Measurements from ENCODE around the gene HTRA2.

Gene HTRA2

DNA sequence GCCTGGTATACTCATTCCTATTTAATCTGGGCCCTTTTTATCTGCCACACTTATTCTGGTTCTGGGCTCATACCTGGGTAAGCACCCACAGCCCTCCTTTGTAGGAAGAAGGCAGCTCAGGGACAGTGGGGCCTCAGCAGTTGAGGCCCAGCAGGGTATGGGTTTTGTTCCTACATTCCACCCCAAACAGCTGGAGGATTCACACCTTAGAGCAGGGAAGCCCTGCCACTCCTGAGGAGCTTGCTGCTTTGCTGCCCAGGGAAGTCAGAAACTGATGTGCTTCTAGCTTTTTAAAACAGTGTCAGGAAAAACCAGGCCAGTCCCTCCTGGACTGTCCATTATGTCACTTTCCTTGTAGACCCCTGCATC, 29.2 kb upstream of the HTRA2 start:
- no peak for DNase-seq (ENCODE audit: low read depth)

DNA sequence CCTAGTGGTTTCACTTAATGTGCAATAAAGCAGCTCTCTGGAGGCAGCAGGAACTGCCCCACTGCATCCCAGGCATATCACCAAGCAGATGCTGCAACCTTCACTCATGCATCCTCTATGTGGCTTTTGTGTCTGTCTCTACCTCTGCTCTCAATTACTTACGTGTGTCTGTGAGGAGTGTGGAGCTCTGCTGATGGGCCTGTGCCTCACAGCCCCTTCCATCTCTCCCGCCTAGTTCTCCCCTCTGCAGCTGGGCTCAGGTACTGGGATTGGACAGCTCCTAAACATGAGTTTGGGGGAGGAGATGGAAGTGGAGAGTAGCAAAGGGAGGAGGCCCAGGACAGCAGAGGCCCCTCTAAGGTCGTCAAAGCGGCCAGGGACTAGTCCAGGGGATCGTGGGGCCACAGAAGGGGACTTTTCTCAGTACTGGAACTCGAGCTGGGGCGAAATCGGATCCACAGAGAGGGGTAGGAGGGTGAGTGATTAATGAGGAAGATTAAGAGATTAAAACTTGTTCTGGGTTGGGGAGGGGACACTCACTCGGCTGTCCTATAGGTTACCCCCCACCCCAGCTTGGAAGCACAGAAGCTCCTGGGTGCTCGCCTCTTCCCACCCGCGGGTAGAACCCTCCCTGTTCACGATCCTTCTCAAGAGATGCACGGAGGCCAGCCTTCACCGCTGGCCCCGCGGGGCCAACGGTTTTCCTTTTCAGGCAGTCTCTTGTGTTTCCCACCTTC, 28.2 kb upstream of the HTRA2 start:
- DNase-seq (ENCODE audit: low read depth) = no peak

DNA sequence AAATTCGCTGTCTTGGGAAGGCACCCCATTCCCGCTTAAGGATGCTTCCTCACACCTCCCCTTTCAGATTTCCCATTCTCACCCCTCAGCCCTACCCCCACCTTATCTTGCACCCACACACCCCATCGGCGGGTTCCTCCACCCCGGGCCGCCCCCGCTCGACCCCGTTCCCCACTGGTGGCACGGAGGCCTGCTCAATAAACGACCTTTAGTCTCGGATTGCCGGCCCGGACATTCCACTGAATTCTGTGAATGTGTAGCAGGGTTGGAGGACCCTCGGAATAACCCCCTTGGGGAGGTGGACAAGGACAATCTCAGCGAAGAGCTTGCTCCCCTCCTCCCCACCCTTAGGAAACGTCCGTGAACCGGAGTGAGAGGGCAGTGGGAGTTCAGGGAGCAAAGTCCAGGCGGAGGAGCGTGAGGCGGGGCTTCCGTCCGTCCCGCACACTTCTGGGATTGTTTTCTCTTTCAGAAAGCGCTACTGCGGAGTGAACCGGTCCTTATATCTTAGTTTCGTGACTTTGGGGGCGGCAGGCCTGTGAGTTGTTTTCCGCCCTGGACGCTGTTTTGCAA, 27.5 kb upstream of the HTRA2 start:
- DNase-seq (ENCODE audit: low read depth) = no peak

DNA sequence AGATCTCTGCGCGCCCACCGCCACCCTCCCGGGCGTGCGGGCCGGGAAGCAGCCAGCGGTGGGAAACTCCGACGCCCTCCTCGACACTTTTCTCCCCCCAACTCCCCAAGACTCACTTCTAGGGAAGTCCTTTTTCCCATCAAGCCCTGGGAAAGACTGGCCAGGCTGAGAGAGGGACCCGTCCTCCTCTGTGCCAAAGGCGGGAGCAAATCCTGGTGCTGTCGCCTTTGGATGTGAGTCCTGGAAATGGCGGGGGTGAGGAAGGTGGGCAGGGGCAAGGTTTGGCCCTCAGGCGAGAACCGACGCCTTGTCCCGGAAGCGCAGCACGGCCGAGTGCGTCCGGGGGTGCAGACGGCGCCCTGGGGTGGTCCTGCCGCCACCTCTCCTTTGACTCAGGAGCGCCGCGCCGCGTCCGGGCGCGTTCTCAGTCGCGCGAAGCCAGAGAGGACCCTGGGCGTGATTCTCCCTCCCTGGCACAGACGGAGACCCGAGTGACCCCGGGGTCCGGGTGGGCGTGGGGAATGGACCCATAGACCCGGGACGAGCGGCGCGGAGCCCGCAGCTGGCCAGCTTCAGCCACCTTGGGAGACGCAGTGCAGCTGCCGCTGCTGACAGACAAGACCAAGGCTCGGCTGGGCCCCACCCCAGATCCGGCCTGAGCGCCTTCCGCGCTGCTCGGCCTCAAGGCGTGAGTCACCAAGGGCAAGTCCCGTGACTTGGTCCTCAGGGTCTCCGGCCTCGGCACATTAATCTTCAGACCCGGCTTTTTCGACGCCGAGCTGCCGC, 26.8 kb upstream of the HTRA2 start:
- peak; percentile 74 for DNase-seq (ENCODE audit: low read depth)

DNA sequence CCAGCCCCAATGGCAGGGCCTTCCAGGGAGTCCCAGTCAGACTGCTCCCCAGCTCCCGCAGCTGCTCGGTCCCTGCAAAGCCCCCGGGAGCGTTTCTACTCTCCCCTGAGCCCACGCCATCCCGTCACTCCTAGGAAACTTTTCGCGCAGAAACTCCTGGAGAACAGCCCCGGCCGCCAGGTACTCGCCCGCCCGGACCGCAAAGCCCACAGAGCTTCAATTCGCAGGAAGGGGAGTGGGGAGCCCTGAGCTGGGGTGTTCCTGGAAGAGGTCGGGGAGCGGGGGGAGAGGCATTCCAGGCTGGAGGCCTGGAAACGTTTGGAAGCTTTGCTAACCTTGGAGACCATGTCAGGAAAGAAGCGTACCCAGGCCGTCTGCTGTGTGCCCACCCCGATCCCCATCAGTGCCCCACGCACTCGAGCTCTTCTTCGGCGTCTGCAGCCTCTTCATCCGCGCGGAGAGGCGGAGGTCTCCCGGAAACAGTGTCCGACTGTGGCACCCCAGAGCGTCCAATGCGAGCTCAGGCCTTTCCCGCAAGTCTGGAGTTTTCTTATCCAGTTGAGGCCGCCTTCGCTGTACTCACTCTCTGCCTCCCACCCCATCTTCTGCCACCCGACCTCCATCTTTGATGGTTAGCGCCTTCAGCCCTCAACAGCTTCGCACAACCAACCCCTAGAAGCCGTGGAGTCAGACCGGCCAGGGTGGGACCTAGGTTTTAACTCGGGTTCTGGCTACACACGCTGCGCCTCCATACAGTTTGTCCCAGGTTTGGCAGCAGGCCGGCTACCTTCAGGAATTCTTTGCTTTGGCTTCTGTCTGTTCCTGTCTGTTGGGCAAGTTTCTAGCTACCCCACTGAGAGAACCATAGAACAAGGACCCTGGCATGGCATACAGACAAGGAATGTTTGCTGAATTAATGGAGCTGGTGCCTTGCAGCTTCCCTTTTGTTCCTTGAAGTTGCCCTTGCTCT, 25.9 kb upstream of the HTRA2 start:
- DNase-seq (ENCODE audit: low read depth) = no peak

DNA sequence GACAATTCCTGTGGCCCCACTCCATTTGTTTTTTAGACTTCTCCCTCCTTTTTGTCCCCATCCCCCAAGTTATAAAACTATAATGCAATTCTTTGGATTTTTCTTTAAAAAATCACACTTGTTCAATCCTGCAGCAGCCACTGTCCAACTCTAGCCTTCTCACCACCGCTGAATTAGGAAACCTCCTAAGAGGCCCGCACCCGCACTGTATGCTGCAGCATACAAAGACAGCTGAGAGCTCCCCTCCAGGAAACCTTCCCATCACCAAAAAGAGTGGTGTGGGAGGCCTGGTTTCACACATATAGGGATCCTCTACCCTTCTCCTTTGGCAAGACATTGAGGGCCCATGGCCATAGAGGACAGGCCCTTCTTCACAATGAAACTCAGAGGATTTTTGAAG, 25.1 kb upstream of the HTRA2 start:
- no peak for DNase-seq (ENCODE audit: low read depth)

DNA sequence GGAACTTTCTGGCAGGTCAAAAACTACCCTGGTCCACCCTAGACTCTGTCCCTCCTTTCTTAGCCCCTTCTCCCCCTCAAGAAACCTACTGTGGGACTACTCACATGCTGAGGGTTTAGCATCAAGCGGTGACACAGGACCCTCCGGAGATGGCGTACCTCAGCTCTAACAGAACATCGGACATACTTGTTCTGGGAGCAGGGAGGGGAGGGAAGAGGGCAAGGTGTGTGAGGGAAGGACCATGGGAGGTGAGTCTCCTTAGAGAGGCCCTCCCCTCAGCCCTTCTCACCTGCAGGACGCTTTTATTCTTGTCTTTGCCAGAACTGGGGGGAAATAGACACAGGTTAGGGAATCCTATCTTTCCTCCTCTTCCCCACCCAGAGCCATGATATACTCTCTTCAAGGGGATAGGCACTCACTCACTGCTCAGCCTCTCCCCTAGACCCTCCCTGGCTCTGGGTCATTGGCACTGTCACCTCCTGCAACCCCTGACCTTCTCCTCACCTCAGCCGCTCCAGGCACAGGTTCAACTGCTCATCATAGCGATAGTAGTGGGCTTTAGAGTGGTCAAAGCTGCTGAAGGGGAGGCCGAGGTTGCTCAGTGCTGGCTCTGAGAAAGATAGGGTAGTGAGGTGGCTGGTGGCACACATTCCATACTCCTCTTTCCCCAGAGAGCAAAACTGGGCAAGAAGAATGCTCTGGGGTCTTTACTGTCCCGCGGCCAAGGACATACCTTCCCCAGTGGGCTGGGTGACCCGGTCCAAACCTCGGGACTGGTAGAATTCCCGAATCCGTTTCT, 24.1 kb upstream of the HTRA2 start:
- DNase-seq (ENCODE audit: low read depth) = no peak

DNA sequence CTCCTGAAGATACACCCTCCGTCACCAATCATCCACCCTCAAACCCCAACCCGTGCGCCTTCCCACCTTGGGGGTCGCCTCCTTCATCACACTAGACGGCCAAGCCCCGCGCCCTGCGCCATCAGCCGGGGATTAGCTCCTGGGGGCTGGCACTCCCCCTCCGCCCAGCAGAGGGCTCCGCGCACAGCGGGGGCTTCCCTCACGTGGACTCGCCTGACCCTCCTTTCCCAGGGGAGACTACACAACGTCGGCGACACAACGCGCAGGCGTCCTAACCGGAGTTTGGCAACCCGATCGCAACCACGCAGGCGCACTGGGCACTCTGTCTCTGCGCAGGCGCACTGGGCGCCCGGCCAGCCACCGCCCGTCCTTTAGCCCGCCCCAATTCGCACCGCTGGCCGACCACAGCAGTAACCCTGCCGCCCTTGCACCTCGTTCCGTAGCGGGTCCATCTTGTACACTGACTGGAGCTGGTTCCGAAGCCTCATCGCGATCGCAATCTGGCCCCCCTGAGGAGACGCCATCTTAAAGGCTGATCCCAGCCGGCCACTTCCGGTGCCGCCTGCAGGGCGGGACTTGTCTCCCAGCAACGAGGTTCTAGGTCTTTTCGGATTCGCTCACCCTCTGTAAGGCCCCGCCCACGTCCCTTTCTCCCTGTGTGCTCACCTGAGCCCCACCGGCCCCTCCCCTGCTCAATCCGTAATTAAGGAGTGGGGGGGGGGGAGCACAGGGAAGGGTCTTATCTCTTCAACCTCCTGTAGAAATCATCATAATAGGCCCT, 22.4 kb upstream of the HTRA2 start, which contains the start of gene PCGF1:
Gene PCGF1, minus strand, starts transcription at position 551 of the 781 bp plus-strand sequence. Its CDS starts 27 bp downstream, at position 524.
- peak; percentile 96 for DNase-seq (ENCODE audit: low read depth)

DNA sequence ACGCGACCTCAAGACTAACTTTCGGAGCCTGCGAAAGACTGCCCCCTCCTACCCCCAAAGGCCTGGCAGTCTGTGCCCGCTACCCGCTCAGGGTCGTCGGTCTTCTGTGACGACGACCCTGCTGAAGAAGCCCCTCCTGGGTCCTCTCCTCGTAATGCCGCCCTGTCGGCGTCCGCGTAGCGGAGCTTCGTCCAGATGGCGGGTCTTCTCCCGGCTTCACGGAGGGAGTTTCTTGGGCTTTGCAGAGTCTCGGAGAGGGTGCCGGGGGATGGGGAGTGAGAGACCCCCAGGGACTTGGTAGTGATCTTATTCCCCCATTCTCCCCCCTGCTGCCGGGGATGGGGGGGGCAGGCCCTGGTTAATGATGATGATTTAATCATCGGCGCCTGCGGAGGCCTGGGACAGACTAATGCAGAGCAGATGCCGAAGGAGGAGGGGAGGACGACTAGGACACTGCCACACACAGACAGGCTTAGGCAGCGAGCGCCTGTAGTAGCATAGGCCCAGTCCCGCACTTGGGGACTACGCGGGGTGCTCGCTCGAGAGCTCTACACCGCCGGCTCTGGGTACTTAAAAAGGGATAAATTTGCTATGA, 21.7 kb upstream of the HTRA2 start:
- no peak for DNase-seq (ENCODE audit: low read depth)

DNA sequence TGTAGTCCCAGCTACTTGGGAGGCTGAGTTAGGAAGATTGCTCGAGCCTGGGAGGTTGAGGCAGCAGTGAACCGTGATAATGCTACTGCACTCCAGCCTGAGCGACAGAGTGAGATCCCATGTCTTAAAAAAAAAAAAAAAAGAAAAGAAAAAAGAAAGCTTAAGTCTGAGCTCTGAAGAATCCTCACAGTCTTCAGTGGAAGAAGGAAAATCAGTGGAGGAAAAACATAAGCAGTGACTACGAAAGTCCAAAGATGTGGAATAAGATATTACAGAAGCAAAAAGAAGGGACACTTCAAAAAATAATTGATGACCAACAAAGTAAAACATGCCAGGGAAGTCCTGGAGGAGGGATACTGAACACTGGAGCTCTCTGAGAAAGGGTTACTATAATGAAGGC, 19.5 kb upstream of the HTRA2 start:
- DNase-seq (ENCODE audit: low read depth) = no peak

DNA sequence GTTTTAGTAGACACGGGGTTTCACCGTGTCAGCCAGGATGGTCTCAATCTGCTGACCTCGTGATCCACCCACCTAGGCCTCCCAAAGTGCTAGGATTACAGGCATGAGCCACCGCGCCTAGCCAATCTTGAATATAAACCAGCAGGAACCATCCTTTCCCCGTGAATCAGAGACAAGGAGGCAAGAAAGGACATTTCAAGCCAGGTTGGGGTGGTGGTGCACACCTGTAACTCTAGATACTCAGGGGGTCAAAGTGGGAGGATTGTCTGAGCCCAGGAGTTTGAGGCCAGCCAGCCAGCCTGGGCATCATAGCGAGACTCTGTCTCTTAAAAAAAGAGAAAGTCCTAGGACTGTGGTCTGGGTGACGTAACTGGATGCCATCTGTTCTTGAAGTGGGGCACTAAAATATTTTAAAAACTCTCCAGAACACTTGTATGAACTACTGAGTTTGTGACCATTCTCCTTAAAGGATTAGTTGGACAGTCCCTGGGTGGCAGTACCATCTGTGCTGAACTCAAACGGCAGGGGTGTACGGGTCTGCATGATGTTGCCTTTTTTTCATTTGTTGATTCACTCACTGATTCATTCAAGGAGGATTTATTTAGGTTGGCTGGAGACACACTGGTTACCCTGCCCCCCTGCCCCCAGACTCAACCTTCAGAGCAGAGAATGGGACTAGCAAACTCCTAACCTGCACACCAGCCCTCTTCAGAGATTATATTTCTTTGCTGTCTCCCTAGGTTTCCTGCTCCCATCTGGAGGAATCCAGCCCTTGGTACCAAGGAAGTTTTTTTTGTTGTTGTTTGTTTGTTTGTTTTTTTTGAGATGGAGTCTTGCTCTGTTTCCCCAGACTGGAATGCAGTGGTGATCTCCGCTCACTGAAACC, 18.4 kb upstream of the HTRA2 start:
- no peak for DNase-seq (ENCODE audit: low read depth)

DNA sequence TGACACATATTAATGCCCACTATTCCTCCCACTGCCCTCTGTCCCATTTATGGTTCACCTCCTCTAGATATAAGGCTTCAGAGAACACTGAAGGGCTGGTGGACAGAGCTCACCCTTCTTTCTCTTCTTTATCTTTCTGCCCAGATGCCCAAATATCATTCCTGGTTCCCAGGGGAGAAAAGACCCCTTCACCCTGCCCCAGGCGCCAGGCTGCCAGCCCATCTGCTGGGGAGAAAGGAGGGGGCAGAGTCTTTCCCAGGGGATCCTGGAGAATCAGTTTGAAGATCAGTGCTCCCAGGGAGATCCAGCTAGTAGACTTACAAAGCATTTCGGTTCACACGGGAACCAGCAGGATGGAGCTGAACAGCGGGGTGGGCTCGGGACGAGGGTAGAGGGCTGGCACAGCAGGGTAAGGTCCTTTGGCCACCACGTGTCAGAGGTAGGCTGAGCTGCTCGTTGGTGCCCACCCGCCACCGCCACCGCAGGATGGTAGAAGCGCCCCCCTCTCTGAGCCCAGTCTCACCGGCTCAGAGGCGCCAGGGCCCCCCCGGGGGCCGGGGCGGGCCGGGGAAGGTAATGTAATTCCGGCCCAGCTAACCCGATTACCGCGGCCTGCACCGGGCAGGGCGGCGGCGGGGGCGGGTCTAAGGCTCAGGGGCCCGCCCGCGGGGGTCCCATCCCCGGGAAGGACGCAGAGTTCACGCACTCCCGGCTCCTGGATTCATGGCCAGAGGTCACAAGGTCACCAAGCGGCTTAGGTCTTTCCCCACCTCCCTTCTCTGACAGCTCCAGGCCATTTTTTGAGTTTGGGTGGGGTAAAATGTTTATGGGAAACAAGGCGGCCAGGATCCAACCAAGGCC, 16.8 kb upstream of the HTRA2 start:
- no peak for DNase-seq (ENCODE audit: low read depth)

DNA sequence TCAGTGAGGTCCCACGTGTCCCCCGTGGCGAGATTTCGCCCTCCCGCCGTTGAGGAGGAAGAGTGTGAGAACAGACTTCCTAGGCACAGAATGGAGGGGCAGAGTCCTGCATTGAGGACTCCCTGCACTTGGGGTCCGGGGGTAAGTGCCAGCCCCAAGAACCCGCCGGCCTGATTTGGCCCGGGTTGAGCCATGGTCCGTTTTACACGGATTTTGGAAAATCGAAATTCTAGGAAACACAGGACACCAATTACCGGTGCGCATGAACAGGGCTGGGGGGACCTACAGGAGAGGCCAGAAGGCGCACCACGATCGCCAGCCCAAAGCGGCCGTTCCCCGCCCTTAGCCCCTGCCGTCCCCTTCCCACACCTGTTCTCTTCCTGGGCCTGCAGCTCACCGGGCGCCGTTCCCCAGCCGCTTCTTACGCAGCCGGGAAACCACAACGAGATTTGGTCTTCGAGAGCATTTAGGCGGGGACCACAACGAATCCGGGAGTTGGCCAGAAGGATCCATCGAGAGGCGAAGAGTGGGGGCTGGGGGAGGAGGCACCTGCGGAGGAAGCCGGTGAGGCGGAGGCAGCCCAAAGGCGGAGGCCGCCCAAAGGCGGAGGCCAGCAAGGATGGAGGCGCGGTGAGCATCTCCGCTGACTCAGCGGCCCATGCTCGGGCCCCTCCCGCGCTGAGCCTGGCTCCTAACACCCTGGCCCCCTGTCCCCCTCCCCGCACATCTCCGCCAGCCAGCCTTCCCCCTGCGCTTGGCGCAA, 15.9 kb upstream of the HTRA2 start:
- no peak for DNase-seq (ENCODE audit: low read depth)

DNA sequence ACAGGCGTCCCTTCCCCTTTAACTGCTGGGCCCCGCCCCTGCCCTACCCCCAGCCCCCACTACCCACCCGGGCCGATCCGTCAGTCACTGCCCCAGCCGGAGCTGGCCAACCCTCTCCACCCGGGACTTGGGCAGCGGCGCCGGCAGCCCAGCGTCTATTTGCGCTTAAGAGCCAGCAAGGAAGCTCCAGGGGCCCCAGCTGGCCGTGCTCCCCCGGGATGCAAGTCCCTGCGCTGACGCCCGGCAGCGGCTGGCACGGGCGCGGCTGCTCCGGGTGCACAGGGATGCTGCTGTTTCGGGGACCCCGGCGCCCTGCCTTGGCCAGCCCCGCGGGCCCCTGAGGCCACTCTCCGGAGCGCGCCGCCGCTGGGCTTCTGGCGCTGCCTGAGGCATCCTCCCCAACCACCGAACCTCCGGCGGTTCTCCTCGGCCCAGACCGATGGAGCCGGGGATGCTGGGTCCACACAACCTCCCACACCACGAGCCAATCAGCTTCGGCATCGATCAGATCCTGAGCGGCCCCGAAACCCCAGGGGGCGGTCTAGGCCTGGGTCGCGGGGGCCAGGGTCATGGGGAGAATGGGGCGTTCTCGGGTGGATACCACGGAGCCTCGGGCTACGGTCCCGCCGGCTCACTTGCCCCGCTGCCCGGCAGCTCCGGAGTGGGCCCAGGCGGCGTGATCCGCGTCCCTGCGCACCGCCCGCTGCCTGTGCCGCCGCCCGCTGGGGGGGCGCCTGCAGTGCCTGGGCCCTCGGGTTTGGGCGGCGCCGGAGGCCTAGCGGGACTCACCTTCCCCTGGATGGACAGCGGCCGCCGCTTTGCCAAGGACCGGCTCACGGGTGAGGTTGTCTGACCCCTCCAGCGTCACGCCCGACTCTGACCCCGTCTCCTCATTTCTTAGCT, 15.1 kb upstream of the HTRA2 start, which contains the start of gene TLX2:
Gene TLX2, plus strand, starts transcription at position 83 of the 903 bp plus-strand sequence. Its CDS starts 357 bp downstream, at position 440.
- DNase-seq (ENCODE audit: low read depth) = no peak

DNA sequence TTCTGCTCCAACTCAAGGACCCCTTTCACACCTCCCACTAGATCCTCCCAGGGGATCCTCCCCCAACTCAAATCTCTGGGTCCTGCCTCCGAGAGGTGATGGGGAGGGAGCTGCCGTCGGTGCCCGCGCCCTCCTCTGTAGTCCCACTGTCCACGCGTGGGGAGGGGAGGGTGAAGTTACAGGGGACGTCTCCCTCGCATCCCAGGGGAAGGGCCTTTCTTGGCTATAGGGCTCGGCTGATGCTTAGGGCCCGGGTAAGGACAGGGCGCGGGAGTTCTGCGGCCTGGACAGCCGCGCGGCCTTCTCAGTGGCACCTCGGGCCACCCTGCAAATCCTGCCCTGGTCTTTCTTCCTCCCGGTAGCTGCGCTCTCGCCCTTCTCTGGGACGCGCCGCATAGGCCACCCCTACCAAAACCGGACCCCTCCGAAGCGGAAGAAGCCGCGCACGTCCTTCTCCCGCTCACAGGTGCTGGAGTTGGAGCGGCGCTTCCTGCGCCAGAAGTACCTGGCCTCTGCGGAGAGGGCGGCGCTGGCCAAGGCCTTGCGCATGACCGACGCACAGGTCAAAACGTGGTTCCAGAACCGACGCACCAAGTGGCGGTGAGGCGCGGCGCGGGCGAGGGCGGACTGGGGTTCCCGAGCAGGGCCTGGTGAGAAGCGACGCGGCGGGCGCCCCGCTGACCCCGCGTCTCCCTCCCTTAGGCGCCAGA, 14.3 kb upstream of the HTRA2 start:
- no peak for DNase-seq (ENCODE audit: low read depth)

Measured in stromal cell of bone marrow (primary cell).